NCI-H2227 treated with DMSO at 0.1 percent for 48 hours (cell line): ENCODE results near the gene BAZ2B.
"Not testable (repeated sequence)": the region's sequence is repeated elsewhere in the genome, so short reads cannot be mapped to it uniquely, and the experiment has no call there.

Experiments used
- DNase-seq: peaks from one replicate; lab custom pipeline; 2025; lab: John Stamatoyannopoulos, UW

Gene BAZ2B

DNA sequence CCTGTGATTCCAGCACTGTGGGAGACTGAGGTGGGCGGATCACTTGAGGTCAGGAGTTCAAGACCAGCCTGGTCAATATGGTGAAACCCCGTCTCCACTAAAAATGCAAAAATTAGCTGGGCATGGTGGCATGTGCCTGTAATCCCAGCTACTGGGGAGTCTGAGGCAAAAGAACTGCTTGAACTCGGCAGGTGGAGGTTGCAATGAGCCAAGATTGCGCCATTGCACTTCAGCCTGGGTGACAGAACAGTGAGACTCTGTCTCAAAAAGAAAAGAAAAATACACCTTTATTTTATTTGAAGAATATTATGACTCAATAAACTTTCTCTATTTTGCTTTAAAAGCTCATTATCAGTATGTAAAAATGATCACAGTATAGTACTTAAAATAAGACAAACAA lies 81.1 kb downstream of the BAZ2B start:
- DNase-seq, result not testable (repeated sequence)

DNA sequence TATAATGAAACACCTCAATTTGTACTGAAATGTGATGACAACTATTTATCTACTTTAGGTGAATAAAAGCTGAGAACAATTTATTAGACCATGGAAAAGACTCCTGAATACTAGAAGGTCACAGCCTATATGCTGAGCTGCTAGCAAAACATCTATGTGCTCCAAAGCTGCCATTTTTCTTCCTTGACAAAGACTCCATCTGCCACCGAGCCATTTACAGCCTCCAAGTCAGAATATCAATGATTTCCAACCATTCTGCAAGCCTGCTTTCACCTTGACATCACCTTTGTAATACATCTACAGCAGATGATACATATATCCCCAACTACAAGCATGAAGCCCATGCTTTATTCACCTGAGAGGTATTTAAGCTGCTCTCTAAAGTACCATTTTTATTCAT lies 84.9 kb downstream of the BAZ2B start:
- DNase-seq, result no peak

DNA sequence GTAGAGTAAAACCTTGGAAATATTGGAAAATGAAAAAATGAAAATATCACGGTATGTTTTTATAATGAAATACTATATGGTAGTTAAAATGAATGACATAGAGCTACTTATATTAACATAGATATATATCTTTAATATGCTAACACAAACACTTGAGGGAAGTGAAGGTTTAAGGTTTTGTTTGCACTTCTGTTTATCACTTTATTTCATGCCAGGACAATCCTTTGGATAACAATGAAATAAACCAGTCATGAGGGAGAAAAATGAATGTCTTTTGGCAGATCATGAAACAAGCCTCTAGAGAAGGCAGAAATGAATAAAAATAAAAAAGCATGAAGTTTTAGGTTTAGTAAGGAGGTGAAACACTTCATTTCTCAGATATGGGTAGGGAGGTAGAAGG lies 89.9 kb downstream of the BAZ2B start:
- no peak for DNase-seq

DNA sequence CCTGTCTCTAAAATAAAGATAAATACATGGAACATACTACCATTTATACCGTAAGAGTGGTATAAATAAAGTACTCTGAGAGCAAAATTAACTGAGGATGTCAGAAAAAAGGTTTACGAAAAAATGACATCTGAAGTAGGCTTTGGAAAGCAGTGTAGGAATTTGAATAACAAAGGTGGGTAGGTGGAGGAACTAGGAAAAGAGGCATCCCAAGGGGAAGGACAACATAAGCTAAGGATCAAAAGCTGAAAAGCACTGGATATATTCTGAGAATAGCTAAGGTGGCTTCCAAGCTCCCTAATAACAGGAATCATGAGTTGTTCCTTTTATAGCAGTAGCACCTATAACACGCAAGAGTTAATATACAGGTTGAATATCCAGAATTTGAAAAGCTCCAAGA lies 91.3 kb downstream of the BAZ2B start:
- no peak for DNase-seq

DNA sequence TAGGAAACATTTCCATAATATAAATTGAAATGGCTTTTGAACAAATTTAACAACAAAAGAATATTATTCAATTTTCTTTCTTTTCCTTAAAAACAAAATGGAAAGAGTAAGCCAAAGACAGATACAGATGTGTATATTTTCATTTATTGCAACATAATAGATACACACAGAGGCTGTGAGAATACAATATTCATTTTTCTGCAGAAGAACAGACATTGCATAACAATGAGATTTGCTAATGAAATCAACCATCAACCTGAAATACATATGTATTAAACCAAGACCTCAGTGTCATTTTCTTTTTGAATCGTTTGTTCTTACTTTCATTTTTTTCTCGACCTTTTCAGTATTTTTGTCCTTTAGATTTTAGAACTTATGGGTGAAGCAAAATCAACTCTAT lies 95.1 kb downstream of the BAZ2B start:
- DNase-seq, result no peak

DNA sequence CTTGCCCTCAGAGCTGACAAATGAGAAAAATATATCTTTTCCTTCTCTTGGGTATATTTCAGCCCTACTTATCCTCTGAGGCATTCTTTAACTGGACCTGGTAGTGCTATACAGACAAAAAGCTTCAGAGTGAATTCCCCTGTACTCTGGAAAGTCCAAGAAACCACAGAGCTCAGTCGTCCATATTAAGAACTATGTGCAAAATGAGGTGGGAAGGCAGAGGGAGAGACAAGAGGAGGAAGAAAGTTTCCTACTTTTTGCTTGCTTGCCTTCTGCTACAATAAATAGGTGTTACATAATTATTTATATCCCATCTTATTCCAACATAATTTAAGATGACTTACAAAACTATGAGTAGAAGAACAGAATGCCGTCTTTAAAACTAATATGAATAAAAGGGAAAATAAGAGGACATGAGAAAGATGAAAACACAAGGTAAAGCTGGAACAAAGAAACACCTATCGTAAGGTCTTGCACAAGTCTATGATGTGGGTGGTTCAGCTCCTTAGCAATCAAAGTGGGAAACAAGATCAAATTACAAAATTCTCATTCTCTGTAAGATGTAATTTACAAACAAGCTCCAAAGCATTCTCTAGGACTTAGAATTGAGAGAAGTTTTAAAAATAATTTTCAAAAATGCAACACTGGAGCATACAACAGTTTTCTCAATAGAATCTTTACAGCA lies 97.9 kb downstream of the BAZ2B start:
- no peak for DNase-seq

DNA sequence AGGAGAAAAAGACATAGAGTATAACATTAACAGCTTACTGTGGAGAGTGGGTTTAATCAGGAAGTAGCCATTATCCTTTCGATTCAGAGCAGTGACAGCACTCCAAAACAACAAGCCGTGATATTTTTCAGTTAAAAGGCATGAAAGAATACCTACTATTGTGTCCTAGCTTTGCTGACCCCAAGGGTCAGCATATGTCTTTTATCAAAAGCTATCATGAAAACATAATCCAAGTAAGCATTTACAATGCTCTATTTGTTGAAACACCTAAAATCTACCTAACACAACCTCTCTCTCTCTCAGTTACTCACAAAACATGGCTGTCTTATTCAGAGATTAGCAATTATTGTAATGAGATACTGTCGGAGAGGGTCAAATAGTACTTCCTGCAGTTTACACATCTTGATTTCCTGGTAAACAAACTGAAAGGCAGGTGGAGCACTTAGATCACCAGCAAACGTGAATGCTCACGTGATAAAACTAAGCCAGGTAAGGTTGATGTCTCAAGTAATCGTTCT lies 100.0 kb downstream of the BAZ2B start:
- peak; percentile 91 for DNase-seq

DNA sequence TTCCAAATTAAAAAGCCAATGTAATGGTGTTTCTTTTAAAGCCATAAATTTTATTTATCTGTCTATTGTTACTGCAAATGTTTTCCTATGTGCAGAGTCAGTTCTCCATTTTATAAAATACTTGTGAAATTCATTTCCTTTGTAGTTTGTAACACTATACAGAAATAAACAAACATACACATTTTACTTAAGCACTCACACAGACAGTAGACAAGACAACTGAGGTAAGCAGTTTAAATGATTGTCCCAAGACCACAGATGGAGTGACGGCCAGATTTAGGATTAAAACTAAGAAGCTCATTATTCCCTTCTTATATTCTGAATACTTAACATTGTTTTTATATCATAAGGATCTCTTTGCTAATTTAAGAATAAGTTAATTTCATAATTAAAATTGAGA lies 100.9 kb downstream of the BAZ2B start:
- no peak for DNase-seq

DNA sequence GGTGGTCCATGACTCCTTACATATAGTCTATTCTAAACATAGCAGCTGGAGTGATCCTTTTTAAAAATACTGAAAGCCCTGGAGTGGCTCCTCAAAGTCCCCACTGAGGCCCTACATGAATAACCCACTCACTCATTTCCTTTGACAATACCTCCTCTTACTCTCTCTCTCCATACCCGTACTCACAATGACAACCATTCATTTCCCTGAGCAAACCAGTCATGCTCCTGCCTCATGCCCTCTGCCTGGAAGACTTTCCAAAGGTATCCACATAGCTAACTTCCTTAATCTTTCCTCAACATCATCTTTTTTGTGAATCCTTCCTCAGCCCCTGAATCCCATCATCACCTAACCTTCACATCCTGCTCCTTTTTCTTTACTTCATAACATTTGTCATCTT lies 102.6 kb downstream of the BAZ2B start:
- DNase-seq, result no peak

DNA sequence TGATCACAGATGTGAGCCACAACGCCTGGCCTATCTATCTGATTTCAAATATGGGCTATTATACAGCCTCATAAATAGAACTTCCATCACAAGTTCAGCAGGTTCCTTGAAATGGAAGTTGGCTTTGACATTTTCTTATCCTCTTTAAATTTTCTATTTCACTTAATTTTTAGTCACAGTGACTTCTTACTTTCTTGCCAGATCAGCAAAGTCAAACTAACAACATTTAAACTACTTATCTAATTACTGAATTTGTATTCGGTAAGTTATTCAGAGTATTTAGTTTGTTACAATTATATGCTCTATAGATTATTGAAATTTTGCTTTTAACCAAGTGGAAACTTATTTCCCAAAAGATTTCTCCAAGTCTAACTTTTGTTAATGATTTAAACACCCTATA lies 108.2 kb downstream of the BAZ2B start:
- DNase-seq, result no peak

DNA sequence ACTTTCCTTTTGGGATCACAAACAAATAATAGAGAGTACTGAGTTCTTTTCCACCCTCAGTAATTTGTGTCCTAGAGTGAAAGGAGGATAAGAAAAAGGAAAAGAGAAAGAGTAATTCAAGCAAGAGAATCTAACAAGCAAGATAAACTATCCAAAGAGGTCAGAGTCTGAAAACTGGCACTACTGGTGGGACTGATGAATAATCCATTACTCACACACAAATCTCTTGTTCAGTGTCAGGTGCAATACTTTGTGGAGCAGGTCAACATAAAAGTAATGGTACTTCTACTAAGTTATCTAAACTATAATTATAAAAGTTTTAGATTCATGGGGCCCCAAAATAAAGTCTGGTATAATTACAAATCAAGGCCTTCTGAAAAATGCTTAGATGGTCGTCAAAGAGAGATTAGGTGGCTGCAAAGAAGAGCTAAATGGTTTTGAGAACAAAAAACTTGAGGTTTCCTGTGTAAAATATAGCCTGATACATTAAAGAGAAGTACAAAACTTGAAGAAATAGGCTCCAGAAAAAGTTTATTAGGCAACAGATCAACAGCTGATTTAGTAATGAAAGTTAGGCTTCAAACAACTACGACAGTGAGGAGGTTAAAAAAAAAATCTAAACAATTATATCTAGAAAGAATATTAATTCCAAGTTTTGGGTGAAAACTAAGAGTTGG lies 109.4 kb downstream of the BAZ2B start:
- no peak for DNase-seq

DNA sequence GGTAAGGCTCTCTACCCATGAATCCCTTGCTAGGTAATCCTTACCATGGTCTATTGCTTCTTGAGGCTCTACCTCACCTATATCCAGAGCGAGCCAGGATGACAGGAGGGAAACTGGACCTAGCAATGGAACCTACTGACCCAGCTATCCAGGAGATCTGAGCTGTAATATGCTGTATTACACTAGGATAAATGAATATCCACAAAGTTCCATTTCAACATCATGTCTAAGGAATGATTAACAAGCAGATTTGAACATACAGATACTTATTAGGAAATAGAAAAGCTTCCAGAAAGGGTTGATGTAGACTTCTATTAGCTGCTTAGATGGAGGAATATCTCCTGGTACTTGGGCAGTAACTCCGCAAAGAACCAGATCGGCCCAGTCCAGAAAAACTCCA lies 110.1 kb downstream of the BAZ2B start:
- DNase-seq, result no peak

DNA sequence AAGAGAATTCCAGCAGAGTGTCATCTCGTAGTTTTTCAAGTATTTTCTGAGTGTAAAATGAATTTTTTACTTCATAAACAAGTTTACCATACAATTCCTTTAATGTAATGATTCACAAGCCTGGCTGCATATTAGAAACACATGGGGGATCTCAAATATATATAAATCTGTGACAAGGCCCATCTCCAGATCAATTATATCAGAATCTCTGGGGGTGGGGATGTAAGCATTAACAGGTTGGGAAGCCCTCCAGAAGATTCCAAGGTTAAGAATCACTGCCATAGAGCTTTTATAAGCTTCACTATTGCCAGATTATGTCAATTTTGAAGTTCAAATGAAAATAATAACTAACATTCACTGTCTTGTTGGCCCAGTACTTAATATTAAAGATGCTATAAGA lies 111.2 kb downstream of the BAZ2B start:
- DNase-seq, result no peak

DNA sequence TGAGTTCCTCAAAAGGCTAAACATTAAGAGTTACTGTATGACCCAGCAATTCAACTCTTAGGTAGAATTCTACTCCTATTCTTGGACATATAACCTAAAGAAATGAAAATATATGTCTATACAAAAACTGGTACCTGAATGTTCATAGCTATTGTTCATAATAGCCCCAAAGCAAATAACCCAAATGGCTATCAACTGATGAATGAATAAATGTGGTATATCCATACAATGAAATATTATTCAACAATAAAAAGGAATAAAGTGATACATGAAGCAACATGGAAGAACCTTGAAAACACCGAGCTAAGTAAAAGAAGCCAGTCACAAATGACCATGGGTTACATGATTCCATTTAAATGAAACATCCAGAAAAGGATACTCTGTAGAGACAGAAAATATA lies 114.6 kb downstream of the BAZ2B start:
- no peak for DNase-seq

DNA sequence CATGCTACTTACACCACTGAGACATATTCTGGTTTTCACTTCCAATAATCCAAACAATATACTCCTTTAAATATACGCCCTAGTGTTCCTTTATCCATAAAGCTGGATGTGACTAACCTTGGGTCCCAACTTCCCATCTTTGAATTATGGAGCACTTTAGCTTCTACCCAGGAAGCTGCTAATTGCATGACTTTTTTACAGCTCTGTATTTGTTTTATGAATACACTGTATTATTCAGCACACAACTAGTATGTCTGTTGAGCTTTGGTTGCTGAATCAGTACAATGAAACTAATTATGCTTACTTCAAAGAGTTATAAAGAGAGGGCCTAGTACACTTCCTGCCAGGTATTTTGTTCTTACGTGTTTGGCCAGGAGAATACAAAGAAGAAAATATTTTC lies 118.5 kb downstream of the BAZ2B start:
- no peak for DNase-seq

DNA sequence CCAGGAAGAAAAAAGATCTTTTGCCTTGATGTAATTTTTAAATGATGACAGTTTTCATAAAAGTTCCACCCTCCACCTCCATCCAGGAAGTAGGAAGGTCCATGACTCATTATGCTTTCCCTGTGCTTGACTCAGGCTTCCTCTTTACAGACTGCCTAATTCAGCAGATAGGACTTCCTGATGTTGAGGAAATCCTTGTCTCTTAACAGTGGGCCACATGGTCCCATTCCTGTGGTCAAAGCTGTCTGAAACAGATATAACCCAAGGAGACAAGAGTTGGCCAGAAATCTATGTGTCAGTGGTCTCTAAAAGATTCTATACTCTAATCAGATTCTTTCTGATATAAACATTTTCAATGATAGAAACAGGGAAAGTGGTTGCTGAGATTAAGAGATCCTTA lies 119.1 kb downstream of the BAZ2B start:
- DNase-seq, result no peak

DNA sequence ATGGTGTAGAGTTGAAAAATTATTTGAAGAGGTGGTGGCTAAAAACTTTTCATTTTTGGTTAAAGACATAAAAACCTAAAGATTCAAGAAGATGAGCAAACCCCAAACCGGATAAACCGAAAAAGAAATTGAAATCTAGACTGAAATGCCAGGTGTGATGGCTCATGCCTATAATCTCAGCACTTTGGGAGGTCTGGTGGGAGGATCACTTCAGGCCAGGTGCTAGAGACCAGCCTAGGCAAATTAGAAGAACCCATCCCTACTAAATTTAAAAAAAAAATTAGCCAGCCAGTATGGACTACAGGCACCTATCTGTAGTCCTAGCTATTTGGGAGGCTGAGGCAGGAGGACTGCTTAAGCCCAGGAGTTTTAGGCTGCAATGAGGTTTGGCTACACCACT lies 126.9 kb downstream of the BAZ2B start:
- no peak for DNase-seq

DNA sequence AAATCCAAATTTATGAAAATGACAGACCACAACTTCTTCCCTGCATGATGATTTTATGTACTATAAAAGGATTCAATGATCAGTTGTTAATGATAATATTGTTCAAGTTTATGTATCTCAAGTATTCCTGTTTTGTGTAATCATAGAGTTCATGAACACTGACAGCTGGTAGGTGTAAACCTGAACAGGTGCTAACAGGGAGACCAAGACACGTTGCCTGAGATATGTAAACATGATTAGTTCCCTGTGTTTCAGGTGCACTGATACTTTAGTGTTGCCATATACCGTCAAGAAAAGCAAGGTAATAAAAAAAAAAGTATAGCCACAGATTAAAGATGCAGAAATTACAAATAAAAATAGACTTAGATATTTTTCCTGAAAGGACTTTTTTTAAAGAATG lies 131.8 kb downstream of the BAZ2B start:
- DNase-seq, result no peak

DNA sequence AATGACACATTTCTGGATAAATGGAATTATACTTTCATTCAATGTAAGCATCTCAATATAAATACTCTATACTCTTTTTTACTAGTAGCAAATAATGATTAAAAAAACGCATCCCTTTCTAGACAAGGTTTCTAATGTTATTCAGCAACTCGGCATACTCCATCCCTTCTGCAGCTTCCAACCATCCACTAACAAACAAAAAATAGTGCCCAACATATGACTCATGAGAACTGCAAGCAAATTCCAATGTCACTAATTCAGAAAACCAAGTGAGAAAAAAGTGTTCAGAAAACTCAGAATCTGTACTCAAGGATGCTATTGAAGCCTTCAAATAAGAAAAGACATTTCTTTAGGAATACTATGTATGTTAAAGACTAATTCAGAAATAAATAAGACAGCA lies 140.0 kb downstream of the BAZ2B start:
- DNase-seq, result no peak

DNA sequence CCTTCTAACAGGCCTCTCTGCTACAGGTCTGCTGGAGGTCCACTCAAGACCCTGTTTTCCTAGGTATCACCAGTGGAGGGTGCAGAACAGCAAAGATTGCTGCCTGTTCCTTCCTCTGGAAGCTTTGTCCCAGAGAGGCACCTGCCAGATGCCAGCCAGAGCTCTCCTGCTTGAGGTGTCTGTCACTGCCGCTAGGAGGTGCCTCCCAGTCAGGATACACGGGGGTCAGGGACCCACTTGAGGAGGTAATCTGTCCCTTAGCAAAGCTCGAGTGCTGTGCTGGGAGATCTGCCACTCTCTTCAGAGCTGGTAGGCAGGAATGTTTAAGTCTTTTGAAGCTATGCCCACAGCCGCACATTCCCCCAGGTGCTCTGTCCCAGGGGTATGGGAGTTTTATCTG lies 140.6 kb downstream of the BAZ2B start:
- no peak for DNase-seq

DNA sequence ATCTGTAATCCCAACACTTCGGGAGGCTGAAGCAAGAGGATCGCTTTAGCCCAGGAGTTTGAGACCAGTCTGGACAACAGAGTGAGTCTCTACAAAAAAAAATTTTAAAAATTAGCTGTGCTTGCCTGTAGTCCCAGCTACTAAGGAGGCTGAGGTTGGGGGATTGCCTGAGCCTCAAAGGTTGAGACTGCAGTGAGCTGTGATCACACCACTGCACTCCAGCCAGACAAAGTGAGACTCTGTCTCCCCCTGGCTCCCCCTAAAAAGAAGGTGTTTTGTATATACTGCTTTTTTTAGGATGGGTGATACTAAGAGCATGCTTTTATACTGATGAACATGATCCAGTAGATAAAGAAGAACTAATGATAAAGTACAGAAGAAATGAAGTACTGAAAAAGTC lies 145.0 kb downstream of the BAZ2B start:
- no peak for DNase-seq

DNA sequence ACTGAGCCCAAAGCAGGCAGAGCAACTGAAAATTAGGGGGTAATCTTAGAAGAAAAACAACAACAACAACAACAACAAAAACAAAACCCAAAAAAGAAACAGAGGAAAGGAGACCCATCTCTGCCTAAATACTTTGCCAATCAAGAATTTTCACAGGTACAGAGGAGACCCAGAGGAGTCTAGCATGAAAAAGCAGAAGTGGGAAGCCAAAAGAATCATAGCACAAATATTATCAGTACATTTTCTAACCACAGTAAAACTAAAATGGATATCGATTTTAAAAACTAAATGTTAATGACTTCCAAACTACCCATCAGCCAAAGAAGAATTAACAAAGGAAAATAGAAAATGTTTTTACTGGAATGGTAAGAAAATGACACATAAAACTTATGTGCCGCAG lies 148.1 kb downstream of the BAZ2B start:
- no peak for DNase-seq

DNA sequence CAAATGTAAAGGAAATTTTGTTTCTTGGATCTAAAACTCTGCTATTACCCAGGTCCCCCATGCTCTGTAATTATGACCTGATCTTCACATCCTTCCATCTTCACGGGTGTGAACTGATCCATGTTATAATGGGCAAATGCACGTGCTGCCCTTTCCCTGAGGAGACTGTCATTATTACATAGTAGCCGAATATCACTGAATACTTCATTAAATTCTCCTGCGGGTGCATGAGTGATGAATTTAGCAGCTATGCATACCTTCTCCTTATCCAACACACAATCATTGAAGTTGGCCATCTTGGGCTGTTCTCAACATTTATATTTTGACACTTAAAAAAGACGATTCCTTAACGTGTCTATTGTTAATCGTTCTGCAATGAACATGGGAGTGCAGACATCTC lies 153.4 kb downstream of the BAZ2B start:
- no peak for DNase-seq

DNA sequence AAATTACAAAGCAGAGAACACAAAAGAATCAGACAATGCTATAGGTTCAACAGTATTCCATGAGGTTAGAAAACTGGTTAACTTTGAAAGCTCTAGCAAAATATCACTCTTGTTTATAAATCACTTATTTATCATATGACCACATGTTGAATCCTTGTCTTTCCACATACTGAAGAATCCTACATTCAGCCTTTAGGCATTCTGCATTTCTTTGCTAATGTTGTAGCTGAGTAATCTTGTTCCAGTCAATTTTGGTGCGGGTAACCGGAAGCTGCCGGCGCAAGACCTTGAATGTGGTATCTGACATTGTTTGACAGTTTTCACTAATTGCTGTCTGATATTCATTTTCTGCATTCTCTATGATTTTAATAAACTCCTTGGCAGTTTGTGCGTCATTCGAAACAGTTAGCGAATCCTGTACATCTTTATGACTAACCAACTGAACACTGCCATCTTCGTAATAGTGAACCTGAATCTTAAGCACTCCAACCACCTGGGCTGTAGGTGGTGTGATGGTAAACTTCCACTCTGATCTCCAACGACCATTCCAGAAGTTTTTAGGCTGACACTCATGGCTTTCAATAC lies 154.1 kb downstream of the BAZ2B start:
- no peak for DNase-seq
